Measurements from ENCODE around the gene HLA-F.

Gene HLA-F

DNA sequence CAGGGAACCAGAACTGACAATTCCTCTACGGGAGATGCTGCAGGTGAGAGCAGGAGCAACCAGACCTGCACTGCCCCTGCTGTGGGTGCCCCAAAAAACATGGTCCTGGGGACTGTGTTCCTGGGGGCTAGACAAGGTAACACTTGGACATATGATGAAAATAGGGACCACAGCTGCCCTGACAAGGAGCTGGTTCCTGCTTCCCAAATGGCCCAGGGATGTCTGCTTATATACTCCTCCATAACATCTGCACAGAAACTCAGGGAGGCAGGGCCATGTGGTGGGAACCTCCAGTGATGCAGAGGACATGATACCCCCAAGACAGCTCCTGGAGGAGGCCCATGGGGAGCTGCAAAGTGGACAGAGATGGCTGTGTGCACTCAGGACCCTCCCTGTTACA, 19.8 kb downstream of the HLA-F start:
- no peaks in the 10 kb centered on the region for H3K36me3 ChIP-seq (replicated peaks; ENCODE audit: insufficient read depth, low read length)
- no peaks in the 10 kb centered on the region for H4K20me1 ChIP-seq (ENCODE audit: insufficient read depth, low read length)
- DNase-seq, result no peak
- H3K79me2 ChIP-seq (ENCODE audit: low read length), result no peaks in the 10 kb centered on the region
- H3K27ac ChIP-seq (ENCODE audit: low read length), result no peak overlapping the region
- no peaks in the 10 kb centered on the region for H3F3A ChIP-seq (ENCODE audit: insufficient read depth, low read length)
- no peak overlapping the region for H3K4me2 ChIP-seq (ENCODE audit: low read depth, low read length)
- H3K9ac ChIP-seq (ENCODE audit: low read length), result no peak overlapping the region
- H3K4me3 ChIP-seq (ENCODE audit: low read length), result no peak overlapping the region
- H3K4me1 ChIP-seq (ENCODE audit: low read length), result no peaks in the 10 kb centered on the region
- TF ChIP-seq EZH2 (optimal IDR thresholded peaks at IDR 0.05; ENCODE audit: low read depth, low read length), result no peak
- no peak for TF ChIP-seq EZH2phosphoT487 (IDR thresholded peaks at IDR 0.05; ENCODE audit: low read length)
- TF ChIP-seq, protein P1, sequence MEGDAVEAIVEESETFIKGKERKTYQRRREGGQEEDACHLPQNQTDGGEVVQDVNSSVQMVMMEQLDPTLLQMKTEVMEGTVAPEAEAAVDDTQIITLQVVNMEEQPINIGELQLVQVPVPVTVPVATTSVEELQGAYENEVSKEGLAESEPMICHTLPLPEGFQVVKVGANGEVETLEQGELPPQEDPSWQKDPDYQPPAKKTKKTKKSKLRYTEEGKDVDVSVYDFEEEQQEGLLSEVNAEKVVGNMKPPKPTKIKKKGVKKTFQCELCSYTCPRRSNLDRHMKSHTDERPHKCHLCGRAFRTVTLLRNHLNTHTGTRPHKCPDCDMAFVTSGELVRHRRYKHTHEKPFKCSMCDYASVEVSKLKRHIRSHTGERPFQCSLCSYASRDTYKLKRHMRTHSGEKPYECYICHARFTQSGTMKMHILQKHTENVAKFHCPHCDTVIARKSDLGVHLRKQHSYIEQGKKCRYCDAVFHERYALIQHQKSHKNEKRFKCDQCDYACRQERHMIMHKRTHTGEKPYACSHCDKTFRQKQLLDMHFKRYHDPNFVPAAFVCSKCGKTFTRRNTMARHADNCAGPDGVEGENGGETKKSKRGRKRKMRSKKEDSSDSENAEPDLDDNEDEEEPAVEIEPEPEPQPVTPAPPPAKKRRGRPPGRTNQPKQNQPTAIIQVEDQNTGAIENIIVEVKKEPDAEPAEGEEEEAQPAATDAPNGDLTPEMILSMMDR (IDR thresholded peaks at IDR 0.05; ENCODE audit: low read length), result no peak
- no peak overlapping the region for H2AFZ ChIP-seq (ENCODE audit: low read length)
- H3K9me3 ChIP-seq (replicated peaks; ENCODE audit: insufficient read depth, low read length), result no peaks in the 10 kb centered on the region
- peaks cover 20% of the 10 kb centered on the region for H3K27me3 ChIP-seq (replicated peaks; ENCODE audit: insufficient read depth, low read length)
- H3K9me2 ChIP-seq (replicated peaks; ENCODE audit: insufficient read depth, low read length), result no peaks in the 10 kb centered on the region

DNA sequence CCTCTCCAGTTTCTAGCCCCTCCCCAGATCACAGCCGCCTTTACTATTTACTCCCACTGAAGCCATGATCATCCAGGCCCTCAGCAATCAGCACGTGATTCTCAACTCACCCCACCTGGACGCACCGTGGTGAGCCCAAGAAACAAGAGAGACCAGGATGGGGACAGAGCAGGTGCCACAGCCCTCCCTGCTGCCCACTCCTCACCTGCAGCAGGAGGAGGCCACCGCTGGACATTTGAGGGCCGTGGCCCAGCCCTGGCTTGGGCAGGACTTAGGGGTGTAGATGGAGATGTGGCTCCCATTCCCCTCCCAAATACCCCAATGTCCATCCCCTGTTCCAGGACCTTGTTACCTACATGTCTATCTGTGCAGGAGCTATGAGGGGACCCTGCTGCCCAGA, 20.3 kb downstream of the HLA-F start:
- Histone ChIP-seq H4K20me1 (ENCODE audit: insufficient read depth, low read length) (no peaks in the 10 kb centered on the region), H3F3A (ENCODE audit: insufficient read depth, low read length) (no peaks in the 10 kb centered on the region), H3K36me3 (replicated peaks; ENCODE audit: insufficient read depth, low read length) (no peaks in the 10 kb centered on the region), H3K27me3 (replicated peaks; ENCODE audit: insufficient read depth, low read length) (peaks cover 25% of the 10 kb centered on the region), H3K27ac (ENCODE audit: low read length) (no peak overlapping the region), H3K9me3 (replicated peaks; ENCODE audit: insufficient read depth, low read length) (no peaks in the 10 kb centered on the region), H3K9me2 (replicated peaks; ENCODE audit: insufficient read depth, low read length) (no peaks in the 10 kb centered on the region), H3K4me2 (ENCODE audit: low read depth, low read length) (no peak overlapping the region), H3K4me3 (ENCODE audit: low read length) (no peak overlapping the region), H3K79me2 (ENCODE audit: low read length) (no peaks in the 10 kb centered on the region), H3K9ac (ENCODE audit: low read length) (no peak overlapping the region), H3K4me1 (ENCODE audit: low read length) (no peaks in the 10 kb centered on the region), H2AFZ (ENCODE audit: low read length) (no peak overlapping the region)
- DNase-seq, result no peak
- TF ChIP-seq EZH2phosphoT487 (IDR thresholded peaks at IDR 0.05; ENCODE audit: low read length) (no peak), EZH2 (optimal IDR thresholded peaks at IDR 0.05; ENCODE audit: low read depth, low read length) (no peak)
- TF ChIP-seq, protein P1 (IDR thresholded peaks at IDR 0.05; ENCODE audit: low read length), result no peak

DNA sequence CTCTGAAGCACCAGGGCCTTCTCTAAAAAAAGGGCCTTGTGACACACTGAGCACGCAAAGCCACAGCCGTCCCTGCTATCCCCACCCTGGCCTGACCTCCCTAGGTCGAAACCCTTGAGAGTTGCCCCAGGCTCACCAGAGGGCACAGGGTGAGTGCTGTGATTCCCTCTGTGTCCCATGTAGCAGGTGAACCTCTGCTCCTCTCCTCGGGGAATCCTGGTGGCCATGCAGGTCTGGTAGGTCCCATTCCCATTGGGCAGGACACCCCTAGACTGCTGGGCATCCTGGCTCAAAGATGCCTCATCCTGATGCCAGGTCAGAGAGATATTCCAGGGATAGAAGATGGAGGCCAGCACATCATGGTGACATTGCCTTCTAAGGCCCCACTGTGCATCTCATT, 20.9 kb downstream of the HLA-F start:
- no peak overlapping the region for H2AFZ ChIP-seq (ENCODE audit: low read length)
- H3K79me2 ChIP-seq (ENCODE audit: low read length), result no peaks in the 10 kb centered on the region
- H3K9me3 ChIP-seq (replicated peaks; ENCODE audit: insufficient read depth, low read length), result no peaks in the 10 kb centered on the region
- H3K9ac ChIP-seq (ENCODE audit: low read length), result no peak overlapping the region
- H3K36me3 ChIP-seq (replicated peaks; ENCODE audit: insufficient read depth, low read length), result no peaks in the 10 kb centered on the region
- 0 out of 2 replicates have a peak, but pooled peaks cover under 1% of the 10 kb centered on the region for H3K4me1 ChIP-seq (ENCODE audit: low read length)
- no peak overlapping the region for H3K4me3 ChIP-seq (ENCODE audit: low read length)
- DNase-seq, result no peak
- TF ChIP-seq, protein P1 (IDR thresholded peaks at IDR 0.05; ENCODE audit: low read length), result no peak
- TF ChIP-seq EZH2 (optimal IDR thresholded peaks at IDR 0.05; ENCODE audit: low read depth, low read length) (no peak), EZH2phosphoT487 (IDR thresholded peaks at IDR 0.05; ENCODE audit: low read length) (no peak)
- H3F3A ChIP-seq (ENCODE audit: insufficient read depth, low read length), result no peaks in the 10 kb centered on the region
- H3K4me2 ChIP-seq (ENCODE audit: low read depth, low read length), result no peak overlapping the region
- H3K27ac ChIP-seq (ENCODE audit: low read length), result no peak overlapping the region
- H4K20me1 ChIP-seq (ENCODE audit: insufficient read depth, low read length), result no peaks in the 10 kb centered on the region
- peaks cover 25% of the 10 kb centered on the region for H3K27me3 ChIP-seq (replicated peaks; ENCODE audit: insufficient read depth, low read length)
- no peaks in the 10 kb centered on the region for H3K9me2 ChIP-seq (replicated peaks; ENCODE audit: insufficient read depth, low read length)
